ENCODE results near the gene CCDC148. TPM values are rescaled to one million over a fixed set of nuclear protein-coding genes. Genes with fewer than 3 reads are reported as not detected.

Gene CCDC148
- polyA plus RNA-seq, 3 donors from 2014 or later = not detected

DNA sequence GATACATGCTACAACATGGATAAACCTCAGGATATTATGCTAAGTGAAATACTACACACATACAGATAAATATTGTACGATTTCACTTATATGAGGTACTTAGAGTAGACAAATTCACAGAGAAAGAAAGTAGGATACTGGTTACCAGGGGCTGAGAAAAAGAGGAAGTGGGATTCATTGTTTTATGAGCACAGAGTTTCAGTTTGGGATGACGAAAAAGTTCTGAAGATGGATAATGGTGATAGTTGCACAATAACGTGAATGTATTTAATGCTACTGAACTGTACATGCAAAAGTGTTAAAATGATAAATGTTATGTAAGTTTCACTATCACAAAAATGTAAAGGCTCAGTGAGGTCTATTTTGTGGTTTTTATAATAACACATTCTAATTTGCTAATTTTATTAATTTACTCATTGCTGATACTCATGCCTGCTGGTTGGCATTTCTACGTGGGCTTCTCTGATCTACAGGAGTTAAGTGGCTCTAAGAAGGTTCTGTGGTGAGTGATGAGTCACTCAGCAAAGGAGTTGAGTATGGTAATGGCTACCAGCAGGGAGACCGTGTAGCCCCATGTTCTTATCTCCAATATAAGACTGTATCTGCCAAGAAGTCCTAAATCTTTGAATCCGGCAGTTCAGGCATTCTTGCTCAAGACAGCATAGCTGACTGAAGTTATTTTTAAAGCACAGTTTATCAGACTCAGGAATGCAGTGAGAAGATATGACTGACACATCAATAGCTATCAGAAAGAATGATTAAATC, 313.8 kb downstream of the CCDC148 start:
- no peaks in the 10 kb centered on the region for H3K4me1 Mint-ChIP-seq
- H3K4me3 Mint-ChIP-seq = no peak overlapping the region
- H3K36me3 Mint-ChIP-seq = no peaks in the 10 kb centered on the region
- H3K27ac Mint-ChIP-seq = no peak overlapping the region
- peaks cover 0 to 8% (median 2%) of the 10 kb centered on the region in 3 donors for H3K27me3 Mint-ChIP-seq (ENCODE audit: low read depth in 3 of 3)
- DNase-seq = no peak
- peaks cover 0 to 6% (median 5%) of the 10 kb centered on the region in 6 donors for H3K9me3 Mint-ChIP-seq

DNA sequence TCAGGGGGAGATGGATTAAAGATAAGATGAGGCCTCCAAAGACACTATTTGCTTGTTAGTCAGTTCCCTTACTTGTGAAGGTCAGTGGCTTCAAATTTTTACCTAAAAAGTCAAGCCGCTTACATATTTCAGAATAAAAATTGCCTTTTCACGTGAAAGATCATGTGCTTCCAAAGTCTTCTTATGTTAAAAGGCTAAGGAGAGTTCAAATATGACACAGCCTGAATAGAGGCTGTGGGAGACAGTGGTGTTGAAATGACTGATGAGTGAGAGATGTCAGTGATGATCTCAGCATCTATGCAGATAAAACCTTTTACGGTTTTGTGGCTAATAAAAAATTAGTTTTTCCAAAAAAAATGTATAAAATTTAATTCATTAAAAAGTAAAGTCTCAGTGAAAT, 314.4 kb downstream of the CCDC148 start:
- Mint-ChIP-seq H3K36me3 (no peaks in the 10 kb centered on the region), H3K4me3 (no peak overlapping the region), H3K9me3 (peaks cover 0 to 6% (median 4%) of the 10 kb centered on the region in 6 donors), H3K4me1 (no peaks in the 10 kb centered on the region), H3K27me3 (ENCODE audit: low read depth in 3 of 3) (peaks cover 0 to 8% (median 2%) of the 10 kb centered on the region in 3 donors), H3K27ac (no peak overlapping the region)
- DNase-seq = no peak

DNA sequence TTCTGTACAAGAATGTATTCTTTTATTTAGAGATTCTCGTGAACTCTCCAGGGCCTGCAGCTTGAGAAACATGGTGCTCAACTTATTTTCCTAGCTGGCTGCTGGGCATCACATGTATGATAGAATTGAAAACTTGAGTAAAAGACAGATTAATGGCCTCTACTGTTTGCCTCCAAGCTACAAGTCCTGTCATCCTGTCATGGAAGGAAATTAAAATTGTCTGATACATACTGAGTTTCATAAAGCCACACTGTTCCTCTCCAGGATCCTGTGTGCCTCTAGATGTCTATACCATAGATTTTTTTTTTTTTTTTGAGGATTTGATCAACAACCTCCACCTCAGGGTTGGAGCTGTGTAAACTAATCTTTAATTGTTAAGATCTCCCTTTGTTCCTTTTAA, 316.4 kb downstream of the CCDC148 start:
- Mint-ChIP-seq H3K4me3 (no peak overlapping the region), H3K4me1 (no peaks in the 10 kb centered on the region), H3K9me3 (peaks cover 0 to 2% (median 0%) of the 10 kb centered on the region in 6 donors), H3K27me3 (ENCODE audit: low read depth in 3 of 3) (peaks cover 0 to 9% (median 2%) of the 10 kb centered on the region in 3 donors), H3K36me3 (no peaks in the 10 kb centered on the region), H3K27ac (no peak overlapping the region)
- DNase-seq = no peak

DNA sequence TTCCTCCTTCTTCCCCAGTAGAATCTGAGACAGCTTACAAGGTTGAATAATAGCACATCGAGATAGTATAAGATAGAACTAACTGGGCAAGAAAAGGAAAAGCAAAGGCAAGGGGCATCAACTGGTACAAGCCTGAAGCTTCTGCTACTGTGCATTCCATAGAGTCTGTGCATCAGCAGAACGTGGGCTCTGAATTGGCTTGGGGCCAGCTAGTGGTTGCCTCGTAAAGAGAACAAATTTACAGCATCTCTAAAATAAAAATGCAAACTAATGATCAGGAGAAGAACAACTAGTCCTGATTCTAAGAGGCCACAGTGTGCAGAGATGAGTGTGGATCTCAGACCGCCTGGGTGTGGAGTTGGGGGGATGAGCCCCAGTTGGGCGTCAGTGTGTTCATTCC, 318.3 kb downstream of the CCDC148 start:
- DNase-seq = no peak
- no peak overlapping the region for H3K27ac Mint-ChIP-seq
- H3K4me1 Mint-ChIP-seq = no peaks in the 10 kb centered on the region
- H3K36me3 Mint-ChIP-seq = no peaks in the 10 kb centered on the region
- H3K9me3 Mint-ChIP-seq = peaks cover 0 to 2% (median 0%) of the 10 kb centered on the region in 6 donors
- peaks cover 0 to 11% (median 2%) of the 10 kb centered on the region in 3 donors for H3K27me3 Mint-ChIP-seq (ENCODE audit: low read depth in 3 of 3)
- H3K4me3 Mint-ChIP-seq = no peak overlapping the region

DNA sequence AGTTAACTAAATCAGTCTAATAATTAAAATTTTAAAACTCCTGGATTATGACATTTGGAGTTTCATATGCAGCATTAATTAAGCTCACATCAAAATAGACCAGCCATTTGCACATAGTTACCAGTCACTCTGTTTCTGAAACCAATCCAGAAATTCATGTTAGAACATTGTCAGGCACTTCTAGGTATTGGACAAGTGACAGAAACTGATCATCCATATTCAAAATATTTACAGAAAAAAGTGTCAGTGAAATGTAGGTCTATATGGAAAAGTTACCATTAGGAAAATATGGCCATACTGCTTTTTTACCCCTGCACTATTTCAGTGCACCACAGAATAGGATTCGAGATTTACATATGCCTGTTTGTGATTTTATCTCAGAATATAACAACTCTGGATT, 321.5 kb downstream of the CCDC148 start:
- peaks cover 0 to 2% (median 0%) of the 10 kb centered on the region in 6 donors for H3K9me3 Mint-ChIP-seq
- no peaks in the 10 kb centered on the region for H3K4me1 Mint-ChIP-seq
- DNase-seq = no peak
- peaks cover 2 to 6% (median 3%) of the 10 kb centered on the region in 3 donors for H3K27me3 Mint-ChIP-seq (ENCODE audit: low read depth in 3 of 3)
- H3K27ac Mint-ChIP-seq = no peak overlapping the region
- no peaks in the 10 kb centered on the region for H3K36me3 Mint-ChIP-seq
- no peak overlapping the region for H3K4me3 Mint-ChIP-seq

DNA sequence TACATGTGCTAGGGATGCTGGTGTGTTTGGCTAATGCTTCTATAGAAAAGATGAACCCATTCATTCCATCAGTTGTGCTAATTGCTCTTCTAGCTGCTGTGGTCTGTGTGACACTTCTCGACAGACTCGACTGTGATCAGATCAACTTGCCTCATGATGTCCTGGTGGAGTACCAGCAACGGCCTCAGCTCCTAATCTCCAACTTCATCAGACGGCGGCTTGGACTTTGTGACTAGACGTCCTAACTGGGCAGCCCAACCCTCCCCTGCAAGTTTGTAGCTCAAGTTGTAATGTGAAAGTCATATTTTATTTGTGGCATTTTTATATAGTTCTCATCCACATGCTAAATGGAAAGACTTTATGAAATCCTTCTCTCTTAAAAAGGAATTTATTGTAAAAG, 321.9 kb downstream of the CCDC148 start:
- Mint-ChIP-seq H3K27me3 (ENCODE audit: low read depth in 3 of 3) (peaks cover 0 to 6% (median 6%) of the 10 kb centered on the region in 3 donors), H3K27ac (no peak overlapping the region), H3K36me3 (no peaks in the 10 kb centered on the region), H3K4me1 (no peaks in the 10 kb centered on the region), H3K4me3 (no peak overlapping the region), H3K9me3 (peaks cover 0 to 2% (median 0%) of the 10 kb centered on the region in 6 donors)
- DNase-seq = no peak

DNA sequence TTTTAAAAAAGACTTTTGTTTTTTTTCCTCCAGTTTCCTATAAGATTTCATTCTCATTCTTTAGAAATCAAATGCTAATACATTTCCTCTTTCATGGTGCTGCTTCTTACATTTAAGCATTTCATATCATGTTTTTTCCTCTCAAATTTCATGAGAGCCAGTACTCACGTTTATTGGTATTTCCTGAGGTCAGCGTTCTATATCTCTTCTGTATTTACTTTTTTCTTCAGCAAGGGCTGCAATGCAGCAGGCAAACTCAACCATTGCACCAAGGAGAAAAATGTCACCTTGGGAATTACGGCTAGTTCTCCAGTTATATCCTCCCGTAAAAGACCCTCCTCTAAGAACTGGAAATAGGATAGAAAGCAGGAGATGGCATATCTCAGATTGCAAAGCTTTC, 322.5 kb downstream of the CCDC148 start:
- peaks cover 0 to 6% (median 6%) of the 10 kb centered on the region in 3 donors for H3K27me3 Mint-ChIP-seq (ENCODE audit: low read depth in 3 of 3)
- no peaks in the 10 kb centered on the region for H3K4me1 Mint-ChIP-seq
- no peak overlapping the region for H3K27ac Mint-ChIP-seq
- DNase-seq = no peak
- no peaks in the 10 kb centered on the region for H3K36me3 Mint-ChIP-seq
- peaks cover 0 to 2% (median 0%) of the 10 kb centered on the region in 6 donors for H3K9me3 Mint-ChIP-seq
- H3K4me3 Mint-ChIP-seq = no peak overlapping the region

DNA sequence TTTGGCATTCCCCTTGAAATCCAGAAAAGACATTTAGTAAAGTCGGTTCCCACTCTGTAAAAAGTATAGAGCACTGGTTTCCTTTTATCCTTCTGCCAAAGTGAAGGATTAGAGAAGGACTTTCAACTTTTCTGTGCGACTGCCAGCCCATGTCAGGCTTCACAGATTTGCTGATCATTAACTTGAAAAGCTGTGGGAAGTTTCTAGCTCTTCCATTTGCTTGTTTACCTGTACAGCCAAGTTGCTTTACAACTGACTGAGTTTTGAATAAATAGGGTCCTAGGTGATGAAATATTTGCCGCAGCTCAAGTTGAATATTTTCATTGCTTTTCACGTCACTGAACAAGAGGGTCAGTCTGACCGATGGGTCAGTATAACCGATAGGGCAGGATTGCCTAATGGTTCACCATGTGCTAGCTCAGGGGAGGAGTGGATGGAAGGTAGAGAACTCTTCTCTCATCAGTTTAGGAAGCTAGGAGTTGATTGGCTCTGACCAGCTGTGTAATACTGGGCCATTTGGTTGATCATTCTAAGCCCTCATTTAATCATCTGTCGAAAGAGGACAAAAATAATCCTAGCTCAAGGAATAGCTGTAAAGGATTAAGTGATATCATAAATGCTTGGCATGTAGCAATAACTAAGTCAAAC, 324.5 kb downstream of the CCDC148 start:
- Mint-ChIP-seq H3K27ac (no peak overlapping the region), H3K4me1 (no peaks in the 10 kb centered on the region), H3K4me3 (no peak overlapping the region), H3K27me3 (ENCODE audit: low read depth in 3 of 3) (peaks cover 0 to 7% (median 6%) of the 10 kb centered on the region in 3 donors), H3K36me3 (no peaks in the 10 kb centered on the region), H3K9me3 (peaks cover 0 to 1% (median 0%) of the 10 kb centered on the region in 6 donors)
- DNase-seq = no peak

DNA sequence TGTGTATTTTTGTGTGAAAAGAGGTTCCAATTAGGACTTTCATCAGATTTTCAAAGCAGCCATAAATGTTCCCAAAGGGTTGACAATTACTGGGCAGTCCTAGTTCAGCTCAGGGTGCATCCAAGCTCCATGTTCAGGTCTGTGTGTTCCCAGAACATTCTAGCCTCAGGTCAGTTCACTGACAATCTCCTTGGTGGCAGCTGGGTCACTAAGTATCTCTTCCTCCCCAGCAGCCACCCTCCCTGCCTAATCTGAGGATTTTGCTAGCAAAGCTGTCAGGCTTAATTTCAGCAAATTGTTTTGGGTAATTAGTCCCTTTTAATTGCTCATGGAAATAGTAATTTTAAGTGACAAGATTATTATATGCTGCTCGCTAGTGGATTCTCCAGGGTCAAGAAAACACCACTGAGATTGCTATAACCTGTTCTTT, 325.1 kb downstream of the CCDC148 start:
- DNase-seq = no peak
- no peak overlapping the region for H3K4me3 Mint-ChIP-seq
- H3K9me3 Mint-ChIP-seq = peaks cover 0 to 1% (median 0%) of the 10 kb centered on the region in 6 donors
- no peak overlapping the region for H3K27ac Mint-ChIP-seq
- no peaks in the 10 kb centered on the region for H3K4me1 Mint-ChIP-seq
- peaks cover 0 to 7% (median 4%) of the 10 kb centered on the region in 3 donors for H3K27me3 Mint-ChIP-seq (ENCODE audit: low read depth in 3 of 3)
- H3K36me3 Mint-ChIP-seq = no peaks in the 10 kb centered on the region

DNA sequence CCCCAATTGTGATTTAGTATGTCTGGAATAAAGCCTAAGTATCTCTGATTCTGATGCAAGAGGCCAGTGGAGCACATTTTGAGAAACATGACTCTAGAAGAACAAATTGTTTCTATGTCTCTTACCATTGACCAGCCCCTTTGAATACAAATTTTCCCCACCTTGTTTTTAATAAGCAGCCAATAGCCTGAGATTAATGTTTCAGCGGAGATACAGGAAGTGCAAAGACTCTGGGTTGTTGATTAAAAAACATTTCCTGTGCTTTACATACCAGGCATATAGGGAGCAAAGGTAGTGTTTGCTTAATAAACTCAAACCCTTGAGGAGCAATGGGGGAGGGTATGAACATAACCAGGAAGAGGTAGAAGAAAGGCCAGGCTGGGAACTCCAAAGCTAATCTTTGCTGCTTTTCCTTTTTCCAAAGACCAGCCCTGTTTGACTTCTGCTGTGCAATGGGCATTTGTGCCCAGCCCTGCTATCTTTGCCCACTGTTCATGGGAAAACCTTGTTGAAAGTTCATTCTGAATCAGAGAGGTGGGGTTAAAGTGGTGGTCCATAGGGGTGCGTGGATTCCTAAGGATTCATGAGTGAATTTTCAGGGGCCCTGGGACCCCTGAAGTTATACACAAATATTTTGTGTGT, 325.6 kb downstream of the CCDC148 start:
- no peaks in the 10 kb centered on the region for H3K36me3 Mint-ChIP-seq
- no peak for DNase-seq
- H3K27me3 Mint-ChIP-seq (ENCODE audit: low read depth in 3 of 3) = peaks cover 0 to 7% (median 4%) of the 10 kb centered on the region in 3 donors
- no peak overlapping the region for H3K27ac Mint-ChIP-seq
- H3K4me1 Mint-ChIP-seq = no peaks in the 10 kb centered on the region
- peaks cover 0 to 4% (median 0%) of the 10 kb centered on the region in 6 donors for H3K9me3 Mint-ChIP-seq
- no peak overlapping the region for H3K4me3 Mint-ChIP-seq

DNA sequence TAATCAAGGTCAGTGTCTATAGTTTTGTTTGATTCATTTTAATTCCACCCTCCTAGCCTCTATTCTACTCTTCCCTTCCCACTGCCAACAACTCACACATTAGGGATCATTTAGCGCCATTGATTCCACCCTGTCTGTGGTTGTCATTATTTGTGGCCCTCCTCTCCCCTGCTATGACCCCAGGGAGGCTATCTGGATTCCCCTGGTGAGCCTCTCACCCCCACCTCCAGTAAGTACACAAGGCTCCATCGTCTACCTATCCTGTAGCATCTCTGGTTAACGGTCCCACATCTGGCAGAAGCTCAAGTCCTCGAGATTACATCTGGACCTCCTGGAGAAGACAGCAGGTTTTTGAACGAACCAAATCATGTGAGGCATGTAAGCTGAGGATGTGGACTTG, 327.5 kb downstream of the CCDC148 start:
- Mint-ChIP-seq H3K36me3 (no peaks in the 10 kb centered on the region), H3K4me1 (no peaks in the 10 kb centered on the region), H3K4me3 (no peak overlapping the region), H3K27me3 (ENCODE audit: low read depth in 3 of 3) (peaks cover 2 to 7% (median 3%) of the 10 kb centered on the region in 3 donors), H3K27ac (no peak overlapping the region), H3K9me3 (peaks cover 0 to 5% (median 0%) of the 10 kb centered on the region in 6 donors)
- no peak for DNase-seq

DNA sequence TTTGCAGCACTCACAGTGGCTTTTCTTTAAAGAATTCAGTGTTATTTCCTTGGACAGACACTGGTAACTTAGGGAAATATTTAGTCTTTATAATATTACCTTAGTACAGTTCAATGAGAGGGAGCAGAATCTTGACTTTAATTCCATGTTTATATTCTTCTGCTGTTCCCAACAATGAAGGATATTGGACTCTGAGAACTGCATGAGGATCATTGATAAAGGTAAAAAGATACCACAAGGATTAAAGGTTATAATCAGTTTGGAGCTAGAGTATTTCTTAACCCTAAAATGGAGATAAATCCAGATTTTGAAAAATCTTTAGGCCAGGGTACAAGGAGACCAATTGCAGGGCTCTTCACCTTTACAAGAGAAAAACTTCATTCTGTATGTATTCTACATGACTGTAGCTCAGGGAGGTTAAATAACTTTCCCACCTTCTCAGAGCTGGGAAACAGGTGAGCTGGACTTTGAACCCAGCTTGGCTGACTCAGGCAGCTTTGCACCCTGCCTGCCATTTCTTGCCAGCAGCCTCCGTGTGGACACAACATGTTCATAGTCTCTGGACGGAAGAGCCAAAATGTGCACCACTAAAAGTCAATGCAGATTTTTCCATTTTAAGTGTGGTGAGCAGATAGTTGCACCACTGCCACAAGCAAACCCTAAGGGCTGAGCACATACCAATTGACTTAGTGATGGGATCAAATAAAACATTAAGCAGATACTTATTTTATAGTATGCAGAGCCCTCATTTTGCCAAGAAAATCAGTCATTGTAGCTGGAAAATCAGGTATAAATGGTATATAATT, 328.2 kb downstream of the CCDC148 start:
- Mint-ChIP-seq H3K36me3 (no peaks in the 10 kb centered on the region), H3K27me3 (ENCODE audit: low read depth in 3 of 3) (peaks cover 2 to 7% (median 4%) of the 10 kb centered on the region in 3 donors), H3K4me3 (no peak overlapping the region), H3K9me3 (peaks cover 0 to 6% (median 0%) of the 10 kb centered on the region in 6 donors), H3K4me1 (no peaks in the 10 kb centered on the region), H3K27ac (no peak overlapping the region)
- no peak for DNase-seq

DNA sequence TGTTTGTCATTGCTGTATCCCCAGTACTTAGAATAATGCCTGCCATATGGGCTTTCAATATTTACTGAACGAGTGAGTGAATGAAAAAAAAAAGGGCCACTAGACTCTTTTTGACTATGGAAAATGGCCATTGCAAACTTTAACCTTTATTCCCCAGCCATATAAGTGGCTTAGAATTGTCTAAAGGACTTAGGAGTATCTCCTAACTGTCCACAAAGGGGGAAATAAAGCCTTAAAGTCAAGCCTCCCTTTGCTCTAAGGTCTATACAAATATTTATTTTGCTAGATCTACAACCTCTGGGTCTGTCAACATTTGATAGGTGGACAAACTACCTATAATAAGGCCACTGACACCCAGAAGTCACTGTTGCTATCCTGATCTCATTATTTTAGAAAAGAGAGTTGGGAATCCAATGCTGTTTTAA, 329.2 kb downstream of the CCDC148 start:
- Mint-ChIP-seq H3K4me3 (no peak overlapping the region), H3K9me3 (peaks cover 0 to 7% (median 0%) of the 10 kb centered on the region in 6 donors), H3K27me3 (ENCODE audit: low read depth in 3 of 3) (peaks cover 2 to 5% (median 4%) of the 10 kb centered on the region in 3 donors), H3K36me3 (no peaks in the 10 kb centered on the region), H3K4me1 (no peaks in the 10 kb centered on the region), H3K27ac (no peak overlapping the region)
- no peak for DNase-seq
